ENCODE measurements around the gene CA5A.

The CA5A gene

GRCh38 chr16:87845807-87846619 is 90.3 kb downstream of the CA5A start:
- DNase-seq: no peak

- no peak for DNase-seq
Observed at GRCh38 chr16:87845213-87845612, 91.1 kb downstream of the CA5A start.

- DNase-seq: no peak
Observed at GRCh38 chr16:87844809-87845208, 91.5 kb downstream of the CA5A start.

- DNase-seq: no peak
Observed at GRCh38 chr16:87844120-87844733, 92.1 kb downstream of the CA5A start.

GRCh38 chr16:87843678-87844105 is 92.6 kb downstream of the CA5A start:
- no peak for DNase-seq

- DNase-seq: no peak
Observed at GRCh38 chr16:87842209-87842869, 94.0 kb downstream of the CA5A start.

GRCh38 chr16:87841340-87842208 is 94.8 kb downstream of the CA5A start:
- DNase-seq: no peak

- DNase-seq: no peak
Observed at GRCh38 chr16:87840271-87840978, 95.9 kb downstream of the CA5A start.

- DNase-seq: no peak
Observed at GRCh38 chr16:87839542-87840270, 96.6 kb downstream of the CA5A start.

GRCh38 chr16:87838643-87839541 is 97.4 kb downstream of the CA5A start:
- no peak for DNase-seq

Measured in NCI-H2227 treated with DMSO at 0.1 percent for 48 hours (cell line).